ENCODE results near the gene SCAF1.

Gene SCAF1

DNA sequence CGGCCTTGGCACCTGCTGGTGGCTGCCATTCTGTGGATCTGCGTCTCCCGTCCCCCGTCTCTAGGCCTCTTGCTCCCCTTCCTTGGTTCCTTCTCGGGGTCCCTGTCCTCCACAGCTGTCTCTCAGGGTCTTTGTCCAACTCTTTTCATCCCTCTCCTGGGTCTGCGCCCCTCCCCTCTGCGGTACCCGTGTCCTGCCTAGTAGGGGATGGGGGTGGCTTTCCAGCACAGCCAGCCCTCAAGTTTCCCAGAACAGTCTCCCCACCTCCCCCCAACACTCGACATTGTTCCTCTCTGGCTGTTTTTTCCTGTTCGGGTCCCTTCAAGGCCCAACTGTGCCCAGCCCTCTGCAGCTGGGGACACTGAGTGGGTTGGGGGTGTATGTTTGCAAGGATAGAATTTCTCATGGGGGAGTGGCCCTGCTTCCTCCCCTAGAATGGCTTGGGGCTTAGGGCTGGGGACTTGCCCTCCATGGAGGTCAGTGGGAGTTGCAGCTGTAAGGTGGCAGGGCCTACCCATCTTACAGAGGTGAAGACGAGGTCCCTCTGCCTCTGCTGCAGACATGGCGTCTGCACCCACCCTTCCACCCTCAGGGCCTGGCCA, 46.6 kb downstream of the SCAF1 start:
- DNase-seq = no peak

GRCh38 chr19:49689133-49690078, 47.4 kb downstream of the SCAF1 start, which contains the start of gene ADM5:
Gene ADM5, plus strand, starts transcription at chr19:49689594. Its CDS starts 244 bp downstream, at chr19:49689838.
- DNase-seq = peak; percentile 47

DNA sequence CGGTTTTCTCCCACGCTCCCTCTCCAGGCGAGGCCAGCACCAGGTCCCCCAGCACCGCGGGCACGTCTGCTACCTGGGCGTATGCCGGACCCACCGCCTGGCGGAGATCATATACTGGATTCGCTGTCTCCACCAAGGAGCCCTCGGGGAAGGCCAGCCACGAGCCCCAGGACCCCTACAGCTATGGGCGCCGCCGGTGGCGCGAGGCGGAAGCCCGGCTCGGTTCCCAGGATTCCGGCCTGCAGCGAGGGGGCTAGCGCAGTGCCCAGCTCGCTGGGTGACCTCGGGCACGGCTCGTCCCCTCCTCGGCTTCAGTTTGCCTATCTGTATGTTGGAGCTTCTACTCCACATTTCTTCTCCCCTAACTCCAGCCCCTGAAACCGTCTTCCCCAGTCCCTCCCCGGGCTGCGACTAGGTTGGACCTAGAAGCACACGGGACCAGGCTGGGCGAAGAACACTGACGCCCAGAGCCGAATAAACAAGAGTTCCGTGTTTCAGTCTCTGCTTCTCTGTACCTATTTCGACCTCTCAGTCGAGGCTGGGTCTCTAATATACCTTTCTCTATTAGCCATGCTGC, 48.2 kb downstream of the SCAF1 start:
- DNase-seq = no peak

DNA sequence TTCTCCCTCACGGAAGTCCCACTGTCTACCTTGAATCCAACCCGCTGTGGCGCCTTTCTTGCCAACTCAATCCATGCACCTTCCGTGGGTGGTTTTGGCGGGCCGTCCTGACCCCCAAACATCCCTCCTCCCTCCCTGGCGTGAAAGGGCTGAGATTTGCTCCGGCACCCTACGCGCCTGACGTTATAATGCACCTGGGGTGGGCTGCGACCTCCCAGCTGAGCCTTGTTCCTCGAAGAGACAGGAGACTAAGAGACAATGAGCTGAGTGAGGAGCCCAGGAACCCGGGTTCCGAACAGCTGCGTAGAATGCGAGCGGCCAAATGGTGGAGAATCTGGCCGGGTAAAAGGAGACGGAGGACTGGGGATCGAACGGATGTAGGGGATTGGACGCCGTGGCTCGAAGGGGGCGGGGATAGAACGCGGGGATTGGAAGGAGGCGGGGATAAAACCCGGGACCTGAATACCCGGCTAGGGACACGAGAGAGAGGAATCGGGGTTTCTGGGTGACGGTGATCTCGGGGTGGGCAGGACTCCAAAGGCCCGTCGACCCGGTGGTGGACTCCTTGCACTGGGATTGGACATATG, 48.7 kb downstream of the SCAF1 start, which contains the start of gene CPT1C:
CPT1C (plus strand) TSS at position 461 of the 587 bp plus-strand sequence. CDS start 1,137 bp downstream, outside the sequence.
- peak; percentile 57 for DNase-seq

DNA sequence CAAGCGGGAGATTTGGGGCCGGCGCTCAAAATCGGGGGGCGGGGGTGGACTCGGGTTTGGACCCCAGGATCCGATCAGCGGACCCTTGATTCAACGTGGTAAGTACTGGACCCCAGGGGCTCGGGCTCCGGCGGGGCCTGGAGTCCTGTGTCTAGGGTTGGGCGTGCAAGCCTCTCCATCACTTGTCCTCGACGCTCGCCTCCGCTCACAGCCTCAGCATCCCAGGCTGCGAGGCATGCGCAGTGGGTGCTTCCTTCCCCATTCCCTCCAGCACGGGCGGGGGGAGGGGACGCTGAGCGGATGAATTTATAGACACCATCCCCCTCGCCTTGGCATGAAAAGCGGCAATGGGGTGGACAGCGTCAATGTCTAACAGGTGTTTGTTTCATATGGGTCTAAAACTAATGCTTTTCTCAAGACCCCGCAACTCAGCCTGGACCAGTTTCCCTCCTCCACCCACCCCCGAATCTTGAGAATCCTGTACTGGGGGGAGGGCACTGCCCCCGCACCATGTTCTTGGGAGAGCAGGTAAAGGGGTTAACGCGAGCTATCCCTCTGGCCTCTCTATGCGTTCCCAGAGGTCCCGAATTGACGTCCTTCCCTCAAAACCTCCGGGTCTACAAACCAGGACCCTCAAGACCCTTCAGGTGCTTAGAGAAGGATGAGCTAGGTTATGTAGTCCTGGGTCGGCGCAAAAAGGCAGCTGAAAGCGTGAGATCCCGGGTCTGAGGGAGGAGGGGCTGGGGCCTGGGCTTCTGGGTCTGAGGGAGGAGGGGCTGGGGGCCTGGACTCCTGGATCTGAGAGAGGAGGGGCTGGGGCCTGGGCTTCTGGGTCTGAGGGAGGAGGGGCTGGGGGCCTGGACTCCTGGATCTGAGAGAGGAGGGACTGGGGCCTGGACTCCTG, 49.5 kb downstream of the SCAF1 start:
- DNase-seq = peak; percentile 58

DNA sequence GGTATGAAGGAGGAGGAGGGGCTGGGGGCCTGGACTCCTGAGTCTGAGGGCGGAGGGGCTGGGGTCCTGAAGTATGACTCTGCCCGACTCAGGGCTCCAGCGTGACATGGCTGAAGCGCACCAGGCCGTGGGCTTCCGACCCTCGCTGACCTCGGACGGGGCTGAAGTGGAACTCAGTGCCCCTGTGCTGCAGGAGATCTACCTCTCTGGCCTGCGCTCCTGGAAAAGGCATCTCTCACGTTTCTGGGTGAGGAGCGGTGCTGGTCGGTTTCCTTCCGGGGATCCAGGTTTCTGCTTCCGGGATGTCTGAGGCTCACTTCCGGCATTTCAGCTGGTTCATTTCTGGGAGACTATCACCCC, 50.1 kb downstream of the SCAF1 start:
- no peak for DNase-seq

DNA sequence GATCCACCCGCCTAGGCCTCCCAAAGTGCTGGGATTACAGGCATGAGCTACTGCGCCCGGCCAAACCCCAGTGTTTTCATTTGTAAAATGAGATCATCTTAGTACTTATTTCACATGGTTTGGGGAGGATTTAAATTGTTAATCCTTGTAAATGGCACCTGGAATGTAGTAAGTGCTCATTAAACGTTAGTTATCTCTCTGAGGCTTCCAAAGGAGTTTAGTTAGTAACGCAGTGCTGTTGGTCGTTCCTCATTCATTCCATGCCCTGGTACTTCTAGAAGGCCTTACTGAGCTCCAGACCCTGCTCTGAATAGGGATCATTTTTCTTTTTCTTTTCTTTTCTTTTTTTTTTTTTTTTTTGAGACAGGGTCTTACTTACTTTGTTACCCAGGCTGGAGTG, 54.1 kb downstream of the SCAF1 start:
- no peak for DNase-seq

- DNase-seq = no peak
Measured at GRCh38 chr19:49696865-49697264, 54.9 kb downstream of the SCAF1 start.

GRCh38 chr19:49699364-49699763, 57.4 kb downstream of the SCAF1 start:
- DNase-seq = no peak

- no peak for DNase-seq
Measured at GRCh38 chr19:49700563-49700962, 58.6 kb downstream of the SCAF1 start.

DNA sequence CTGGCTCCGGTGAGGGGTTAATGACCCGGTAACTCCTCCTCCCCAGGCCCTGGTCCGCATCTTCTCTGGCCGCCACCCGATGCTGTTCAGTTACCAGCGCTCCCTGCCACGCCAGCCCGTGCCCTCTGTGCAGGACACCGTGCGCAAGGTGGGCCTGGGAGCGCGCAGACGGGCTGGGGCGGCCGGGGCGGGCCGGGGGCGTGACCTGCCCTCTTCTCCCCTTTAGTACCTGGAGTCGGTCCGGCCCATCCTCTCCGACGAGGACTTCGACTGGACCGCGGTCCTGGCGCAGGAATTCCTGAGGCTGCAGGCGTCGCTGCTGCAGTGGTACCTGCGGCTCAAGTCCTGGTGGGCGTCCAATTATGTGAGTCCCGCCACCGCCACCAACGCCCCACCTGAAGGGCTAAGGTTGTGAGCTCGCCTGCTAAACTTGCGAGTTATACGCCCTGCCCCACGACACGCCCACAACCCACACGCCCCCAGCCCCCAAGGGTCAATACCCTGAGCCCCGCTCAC, 59.3 kb downstream of the SCAF1 start:
- DNase-seq = no peak

DNA sequence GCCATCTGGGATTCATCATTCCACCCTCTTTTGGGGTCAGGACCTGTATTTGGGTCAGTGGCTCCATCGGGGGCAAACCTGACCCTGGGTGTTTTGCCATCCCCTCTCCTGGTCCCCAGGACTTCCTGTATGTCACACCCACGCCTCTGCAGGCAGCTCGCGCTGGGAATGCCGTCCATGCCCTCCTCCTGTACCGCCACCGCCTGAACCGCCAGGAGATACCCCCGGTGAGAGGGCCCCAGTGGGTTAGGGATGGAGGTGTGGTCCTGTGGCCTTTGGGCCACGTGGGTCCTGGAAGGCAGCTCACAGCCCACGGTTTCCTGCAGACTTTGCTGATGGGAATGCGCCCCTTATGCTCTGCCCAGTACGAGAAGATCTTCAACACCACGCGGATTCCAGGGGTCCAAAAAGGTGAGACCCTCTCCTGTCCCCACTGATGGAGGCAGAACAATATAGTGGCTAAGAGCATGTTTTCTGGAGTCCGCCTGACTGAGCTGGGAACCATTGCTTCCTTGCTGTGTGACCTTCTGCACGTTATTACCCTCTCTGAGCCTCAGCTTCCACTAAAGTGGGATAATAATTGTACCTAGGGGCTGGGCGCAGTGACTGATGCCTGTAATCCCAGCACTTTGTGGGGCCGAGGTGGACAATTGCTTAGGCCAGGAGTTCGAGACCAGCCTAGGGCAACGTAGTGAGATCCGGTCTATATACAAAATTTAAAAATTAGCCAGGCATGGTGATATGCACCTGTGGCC, 63.1 kb downstream of the SCAF1 start:
- no peak for DNase-seq

DNA sequence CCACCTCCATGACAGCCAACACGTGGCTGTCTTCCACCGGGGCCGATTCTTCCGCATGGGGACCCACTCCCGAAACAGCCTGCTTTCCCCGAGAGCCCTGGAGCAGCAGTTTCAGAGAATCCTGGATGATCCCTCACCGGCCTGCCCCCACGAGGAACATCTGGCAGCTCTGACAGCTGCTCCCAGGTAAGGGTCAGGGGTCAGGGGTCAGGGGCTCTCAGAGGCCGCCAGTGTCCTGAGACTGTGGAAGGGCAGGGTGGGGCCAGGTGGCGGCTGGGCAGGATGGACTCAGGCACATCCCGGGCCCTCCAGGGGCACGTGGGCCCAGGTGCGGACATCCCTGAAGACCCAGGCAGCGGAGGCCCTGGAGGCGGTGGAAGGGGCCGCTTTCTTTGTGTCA, 63.9 kb downstream of the SCAF1 start:
- DNase-seq = no peak

Data from hematopoietic multipotent progenitor cell treated with erythropoietin and hydrocortisone succinate and interleukin-3 and kit ligand, for 4 days (in vitro differentiated cells).